Nucleus accumbens (tissue), 56 donors: ENCODE results near the gene IQGAP3.
"Not testable (repeated sequence)": the region's sequence is repeated elsewhere in the genome, so short reads cannot be mapped to it uniquely, and the experiment has no call there.

Experiments
- DNase-seq, 56 donors: peaks; one replicate each; lab custom pipeline; 2025; lab: John Stamatoyannopoulos, UW

Gene IQGAP3

DNA sequence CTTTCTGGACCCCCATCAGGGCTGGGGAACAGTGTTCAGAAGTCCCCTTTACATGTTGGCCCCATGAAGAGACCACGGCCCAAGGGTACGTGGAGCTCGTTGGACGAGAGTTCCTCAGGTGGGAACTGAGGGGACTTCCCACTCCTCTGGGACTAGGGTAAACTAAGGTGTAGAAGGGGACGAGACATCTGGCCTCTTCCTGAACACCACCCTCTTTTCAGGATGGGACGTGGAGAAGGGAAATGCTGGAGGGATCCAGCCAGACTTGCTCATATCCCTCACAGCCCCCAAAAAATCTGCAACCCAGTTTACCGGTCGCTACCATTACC is 21.3 kb upstream of the IQGAP3 start:
- DNase-seq = no peak

DNA sequence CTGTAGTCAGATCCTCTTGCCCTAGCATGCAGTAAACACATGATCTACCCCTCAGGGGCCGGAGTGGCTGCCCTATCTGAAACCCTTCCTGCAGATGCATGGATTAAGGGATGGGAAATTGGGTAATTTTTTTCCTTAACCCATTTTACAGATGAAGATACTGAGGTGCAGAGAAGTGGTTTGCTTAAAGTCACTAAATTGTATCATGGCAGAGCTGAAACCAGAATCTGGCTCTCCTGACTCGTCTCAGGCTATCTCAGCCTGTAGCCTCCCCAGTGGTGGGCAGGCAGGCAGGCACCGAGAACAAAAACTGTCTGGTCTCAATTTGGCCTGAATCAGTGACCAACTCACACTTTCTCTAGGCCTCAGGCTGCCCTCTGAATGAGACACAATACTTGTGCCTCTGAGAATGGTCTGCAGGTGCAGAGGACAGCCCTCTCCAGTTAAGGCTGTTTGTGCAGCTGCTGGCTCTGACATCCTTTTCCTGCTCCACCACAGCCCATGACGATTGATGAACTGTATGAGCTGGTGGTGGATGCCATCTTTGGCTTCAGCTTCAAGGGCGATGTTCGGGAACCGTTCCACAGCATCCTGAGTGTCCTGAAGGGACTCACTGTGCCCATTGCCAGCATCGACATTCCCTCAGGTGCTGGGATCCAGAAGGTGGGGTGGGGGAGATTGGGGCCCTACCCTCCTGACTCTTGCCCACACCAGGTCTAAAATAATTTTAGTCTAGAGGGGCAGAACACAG is 20.7 kb upstream of the IQGAP3 start:
- DNase-seq = no peak

DNA sequence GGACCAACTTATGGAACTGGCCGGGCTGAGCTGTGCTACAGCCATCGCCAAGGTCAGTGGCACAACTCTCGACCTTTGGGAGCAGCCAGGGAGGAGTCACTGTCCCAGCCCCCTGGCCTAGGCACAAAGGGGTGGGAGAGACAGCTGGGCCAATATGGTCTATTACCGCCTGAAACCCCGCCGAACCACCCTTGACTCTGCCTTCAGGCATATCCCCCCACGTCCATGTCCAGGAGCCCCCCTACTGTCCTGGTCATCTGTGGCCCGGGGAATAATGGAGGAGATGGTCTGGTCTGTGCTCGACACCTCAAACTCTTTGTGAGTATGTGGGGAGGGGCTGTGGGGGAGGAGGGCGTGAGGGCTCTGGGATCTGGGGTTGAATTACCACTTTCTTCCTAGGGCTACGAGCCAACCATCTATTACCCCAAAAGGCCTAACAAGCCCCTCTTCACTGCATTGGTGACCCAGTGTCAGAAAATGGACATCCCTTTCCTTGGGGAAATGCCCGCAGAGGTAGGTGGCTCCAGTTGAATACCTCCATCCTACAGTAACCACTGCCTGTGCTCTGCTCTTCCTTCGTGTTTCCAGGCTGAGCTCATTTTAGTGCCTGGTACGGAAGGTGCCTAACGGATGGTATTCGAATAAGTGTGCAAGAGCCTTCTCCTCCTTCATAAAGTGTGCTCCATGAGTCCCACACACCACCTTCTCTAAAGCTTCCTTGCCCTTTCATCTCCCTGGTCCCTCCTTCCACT is 20.0 kb upstream of the IQGAP3 start:
- no peak for DNase-seq

DNA sequence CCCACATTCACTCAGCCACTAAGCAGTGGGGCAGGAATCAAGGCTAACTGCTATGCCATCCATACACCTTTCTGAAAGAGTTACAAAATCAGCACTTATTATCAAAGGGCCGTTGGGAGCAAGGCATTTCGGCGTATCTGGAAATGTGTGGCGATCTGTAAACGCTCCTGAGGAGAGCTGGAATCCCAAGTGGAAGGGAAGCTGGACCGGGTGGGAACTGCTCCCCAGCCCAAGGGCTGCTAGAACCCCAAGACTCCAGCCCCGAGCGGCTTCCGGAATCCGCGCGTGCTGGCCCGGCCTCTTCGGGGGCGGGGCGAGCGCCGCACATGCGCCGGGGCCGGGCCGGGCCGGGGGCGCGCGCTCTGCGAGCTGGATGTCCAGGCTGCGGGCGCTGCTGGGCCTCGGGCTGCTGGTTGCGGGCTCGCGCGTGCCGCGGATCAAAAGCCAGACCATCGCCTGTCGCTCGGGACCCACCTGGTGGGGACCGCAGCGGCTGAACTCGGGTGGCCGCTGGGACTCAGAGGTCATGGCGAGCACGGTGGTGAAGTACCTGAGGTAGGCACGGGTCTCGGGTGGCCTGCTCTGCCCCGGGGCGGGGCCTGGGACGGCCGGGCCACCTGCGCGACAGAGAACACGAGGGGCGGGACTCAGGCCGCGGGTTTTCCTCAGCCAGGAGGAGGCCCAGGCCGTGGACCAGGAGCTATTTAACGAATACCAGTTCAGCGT is 19.2 kb upstream of the IQGAP3 start, which contains the start of gene NAXE:
Gene NAXE, plus strand, starts transcription at position 345 of the 726 bp plus-strand sequence. Its CDS starts 29 bp downstream, at position 374.
- DNase-seq = peak in 52 of 56 donors; percentile 20 to 83 (median 68)

DNA sequence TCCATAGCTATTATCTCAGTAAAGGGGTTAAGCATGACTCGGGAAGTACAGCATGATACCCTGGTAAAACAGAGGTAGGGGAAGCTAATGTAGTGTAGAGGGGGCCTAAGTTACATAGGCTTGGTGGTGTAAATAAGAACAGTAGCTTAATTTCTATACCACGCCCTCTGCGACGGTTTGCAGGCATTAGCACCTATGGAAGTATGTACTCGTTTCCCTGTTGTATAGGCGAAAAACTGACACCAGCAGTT is 18.7 kb upstream of the IQGAP3 start:
- DNase-seq = peak in 1 of 56 donors; percentile 54

DNA sequence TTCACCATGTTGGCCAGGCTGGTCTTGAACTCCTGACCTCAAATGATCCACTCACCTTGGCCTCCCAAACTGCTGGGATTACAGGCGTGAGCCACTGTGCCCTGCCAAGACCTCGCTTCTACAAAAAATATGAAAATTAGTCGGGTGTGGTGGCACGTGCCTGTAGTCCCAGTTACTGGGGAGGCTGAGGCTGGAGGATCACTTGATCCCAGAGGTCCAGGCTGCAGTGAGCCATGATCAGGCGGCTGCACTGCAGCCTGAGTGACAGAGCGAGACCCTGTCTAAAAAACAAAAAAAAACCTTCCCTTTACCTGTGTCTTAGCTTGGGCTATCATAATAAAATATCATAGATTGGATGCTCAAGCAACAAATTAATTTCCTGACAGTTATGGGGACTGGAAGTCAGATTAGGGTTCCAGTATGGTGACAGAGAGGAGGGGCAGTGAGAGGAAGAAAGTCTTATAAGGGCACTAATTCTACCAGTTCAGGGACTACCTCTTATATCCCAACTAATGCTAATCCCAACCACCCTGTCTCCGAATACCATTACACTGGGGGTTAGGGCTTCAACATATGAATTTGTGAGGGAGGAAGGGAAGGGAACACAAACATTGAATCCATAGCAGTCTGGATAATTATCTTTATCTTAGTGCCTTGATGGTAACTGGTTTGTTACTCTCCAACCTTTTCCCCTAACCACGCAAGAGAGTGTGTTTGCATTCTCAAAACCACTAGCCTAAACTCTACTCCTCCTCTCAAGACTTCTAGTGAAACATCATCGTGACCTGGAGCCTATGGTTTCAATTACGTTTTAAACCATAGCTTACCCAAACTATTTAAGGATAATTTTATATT is 18.2 kb upstream of the IQGAP3 start:
- no peak for DNase-seq

DNA sequence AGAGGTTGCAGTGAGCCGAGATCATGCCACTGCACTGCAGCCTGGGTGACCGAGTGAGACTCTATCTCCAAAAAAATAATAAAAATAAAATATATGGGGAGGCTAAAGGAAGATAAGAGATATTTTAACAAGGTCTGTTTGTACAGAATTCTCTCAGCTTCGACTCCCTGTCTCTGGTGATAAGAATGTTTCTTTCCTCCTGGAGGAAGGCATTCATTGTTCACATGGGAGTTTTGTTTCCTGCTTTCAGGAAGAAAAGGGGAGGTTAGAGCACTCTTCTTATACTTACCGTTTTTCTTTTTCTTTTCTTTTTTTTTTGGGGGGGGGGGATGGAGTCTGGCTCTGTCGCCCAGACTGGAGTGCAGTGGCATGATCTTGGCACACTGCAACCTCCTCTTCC is 17.2 kb upstream of the IQGAP3 start:
- DNase-seq = no peak

DNA sequence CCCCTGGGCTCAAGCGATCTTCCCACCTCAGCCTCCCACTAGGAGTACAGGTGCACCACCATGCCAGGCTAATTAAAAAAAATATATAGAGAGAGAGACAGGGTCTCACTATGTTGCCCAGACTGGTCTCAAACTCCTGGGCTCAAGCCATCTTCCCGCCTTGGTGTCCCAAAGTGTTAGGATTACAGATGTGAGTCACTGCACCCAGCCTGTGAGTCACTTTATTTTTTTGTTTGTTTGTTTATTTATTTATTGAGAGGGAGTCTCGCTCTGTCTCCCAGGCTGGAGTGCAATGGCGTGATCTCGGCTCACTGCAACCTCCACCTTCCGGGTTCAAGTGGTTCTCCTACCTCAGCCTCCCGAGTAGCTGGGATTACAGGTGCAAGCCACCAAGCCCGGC is 15.6 kb upstream of the IQGAP3 start:
- not testable (repeated sequence) for DNase-seq

DNA sequence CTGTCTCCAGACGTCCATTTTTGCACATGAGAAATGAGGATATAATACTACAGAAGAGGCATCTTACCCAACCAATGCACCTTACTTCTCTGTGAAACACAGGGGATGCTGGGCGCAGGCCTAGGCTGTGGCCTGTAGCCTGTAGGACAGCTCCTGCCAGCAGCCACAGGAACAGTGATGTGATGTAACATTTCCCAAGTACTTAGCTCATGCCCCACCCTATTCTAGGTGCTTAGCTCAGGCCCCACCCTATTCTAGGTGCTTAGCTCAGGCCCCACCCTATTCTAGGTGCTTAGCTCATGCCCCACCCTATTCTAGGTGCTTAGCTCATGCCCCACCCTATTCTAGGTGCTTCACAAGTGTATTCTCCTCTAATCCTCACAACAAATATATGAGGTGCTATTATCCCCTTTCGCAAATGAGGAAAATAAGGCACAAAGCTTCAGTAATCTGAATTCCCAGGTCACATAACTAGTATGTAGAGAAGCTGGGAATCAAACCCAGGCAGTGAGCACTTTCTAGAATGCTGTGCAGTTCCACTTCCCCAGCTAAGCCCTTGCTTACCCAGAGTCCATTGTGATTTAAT is 14.6 kb upstream of the IQGAP3 start:
- DNase-seq = no peak

DNA sequence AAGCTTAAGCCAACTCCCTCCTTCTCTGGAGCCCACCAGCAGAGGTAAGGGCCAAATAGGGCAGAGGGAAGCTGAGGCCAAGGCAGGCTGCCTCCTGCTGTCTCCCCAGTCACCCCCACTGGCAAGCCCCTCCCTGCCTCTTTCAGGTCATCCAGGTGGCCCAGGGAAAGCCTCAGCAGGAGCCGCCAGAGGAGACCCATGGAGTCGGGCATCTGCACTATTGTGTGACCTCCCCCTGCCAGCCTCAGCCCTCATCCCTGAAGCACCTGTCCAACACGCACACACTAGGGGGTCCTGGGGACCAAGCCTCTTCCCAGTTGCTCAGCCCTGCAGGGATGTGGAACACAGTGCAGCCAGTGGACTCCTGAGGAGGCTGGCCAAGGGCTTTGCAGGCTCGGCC is 14.0 kb upstream of the IQGAP3 start:
- no peak for DNase-seq

DNA sequence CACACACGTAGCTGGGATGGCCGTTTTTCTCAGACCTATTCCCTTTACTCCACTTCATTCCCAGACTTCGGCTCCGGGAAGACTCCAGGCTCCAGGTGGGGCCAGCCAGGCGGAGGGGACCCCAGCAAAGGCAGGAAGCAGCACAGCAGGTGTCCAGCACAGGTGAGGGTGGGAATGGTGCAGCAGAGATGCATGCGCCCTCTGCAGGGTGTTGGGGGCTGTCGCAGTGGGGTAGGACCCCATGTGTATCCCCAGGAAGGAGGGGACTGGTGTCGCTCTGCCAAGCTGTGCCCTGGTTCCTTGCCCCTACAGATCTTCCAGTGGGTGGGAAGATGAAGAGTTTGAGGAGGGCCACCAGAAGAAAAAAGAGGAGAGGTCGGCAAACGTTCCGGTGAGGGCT is 12.4 kb upstream of the IQGAP3 start:
- DNase-seq = no peak

DNA sequence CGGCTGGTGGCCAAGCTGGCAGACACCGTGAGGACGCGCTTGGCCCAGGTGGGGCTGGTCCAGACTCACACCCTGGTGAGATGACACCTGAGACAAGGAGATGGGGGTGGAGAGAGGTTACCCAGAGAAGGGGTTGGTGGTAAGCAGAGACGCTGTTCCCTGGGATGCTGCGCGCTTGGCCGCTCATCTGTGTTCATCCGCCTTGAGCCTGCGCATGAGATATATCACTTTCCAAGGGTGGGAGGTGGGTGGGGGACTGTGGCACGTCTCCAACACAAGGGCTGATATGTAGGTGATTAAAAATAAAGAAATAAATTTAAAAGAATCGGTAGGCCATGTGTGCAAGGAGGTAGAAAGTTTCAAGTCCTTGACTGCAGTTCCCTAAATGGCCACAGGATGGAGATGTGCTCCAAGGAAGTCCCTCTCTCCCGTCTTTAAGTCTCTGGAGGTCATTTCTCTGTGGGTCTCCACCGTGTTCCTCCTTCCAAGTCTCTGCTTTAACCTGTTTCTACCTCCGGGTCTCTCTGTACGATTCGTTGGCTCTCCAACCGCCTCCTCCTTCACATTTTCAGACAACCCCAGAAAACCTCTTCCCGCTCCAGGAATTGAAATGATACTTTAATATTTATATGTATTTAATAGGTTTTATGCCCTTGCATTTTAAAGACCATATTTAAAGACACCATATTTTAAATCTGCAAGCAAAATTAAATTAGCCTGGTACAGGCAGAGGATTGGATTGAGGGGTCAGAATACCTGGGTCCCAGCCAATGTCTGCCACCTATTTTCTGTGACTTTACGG is 11.7 kb upstream of the IQGAP3 start:
- peak in 47 of 56 donors; percentile 7 to 85 (median 37) for DNase-seq

DNA sequence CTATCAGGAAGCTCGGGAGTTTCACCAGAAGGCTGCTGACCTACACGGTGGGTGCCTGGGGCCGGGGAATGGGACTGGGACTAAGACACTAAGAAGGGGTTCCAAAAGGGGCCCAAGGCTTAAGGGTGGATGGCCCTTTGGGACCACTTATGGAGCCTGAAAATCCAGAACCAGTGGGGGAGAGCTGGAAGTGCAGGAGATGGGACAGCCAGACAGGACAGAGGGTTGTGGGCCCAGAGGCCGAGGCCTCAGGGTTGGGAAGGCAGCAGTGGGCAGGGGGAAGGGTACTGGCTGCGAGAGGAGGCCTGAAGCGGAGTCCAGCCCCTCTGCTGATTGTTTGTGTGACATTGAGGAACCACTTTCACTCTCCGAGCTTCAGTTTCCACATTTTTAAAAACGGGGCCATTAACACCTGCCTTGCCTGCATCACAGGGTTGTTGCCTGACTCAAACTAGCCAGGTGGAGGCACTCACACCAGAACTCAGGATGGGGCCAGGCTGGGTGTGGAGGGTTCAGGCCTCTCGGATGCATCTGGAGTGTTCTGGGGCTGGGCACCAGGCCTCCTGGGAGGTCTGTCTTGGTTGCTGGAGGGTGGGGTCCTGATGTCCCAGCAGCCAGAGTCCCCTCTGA is 10.1 kb upstream of the IQGAP3 start:
- DNase-seq = no peak

DNA sequence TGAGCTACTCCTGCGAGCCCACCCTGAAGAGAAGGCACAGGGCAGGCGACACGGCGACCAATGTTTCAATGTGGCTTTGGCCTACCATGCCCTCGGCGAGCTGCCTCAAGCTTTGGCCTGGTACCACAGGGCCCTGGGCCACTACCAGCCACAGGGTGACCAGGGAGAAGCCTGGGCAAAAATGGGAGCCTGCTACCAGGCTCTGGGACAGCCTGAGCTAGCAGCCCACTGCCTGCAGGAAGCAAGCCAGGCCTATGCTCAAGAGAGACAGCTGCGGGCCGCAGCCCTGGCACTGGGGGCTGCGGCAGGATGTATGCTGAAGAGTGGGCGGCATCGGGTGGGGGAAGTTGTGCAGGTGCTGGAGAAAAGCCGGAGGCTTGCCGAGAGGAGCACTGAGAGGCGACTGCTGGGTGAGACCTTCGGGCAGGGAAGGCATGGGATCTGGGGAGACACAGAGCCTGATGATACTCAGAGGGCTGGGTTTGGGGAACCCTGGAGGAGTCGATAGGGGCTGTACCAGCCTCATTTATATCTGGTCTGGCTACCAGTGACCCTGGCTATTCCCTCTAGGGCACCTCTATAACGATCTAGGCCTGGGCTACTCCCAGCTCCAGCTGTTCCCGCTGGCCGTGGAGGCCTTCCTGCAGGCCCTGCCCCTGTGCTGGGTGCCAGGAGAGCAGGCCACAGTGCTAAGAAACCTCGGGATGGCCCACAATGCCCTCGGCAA is 9.5 kb upstream of the IQGAP3 start:
- DNase-seq = peak in 1 of 56 donors; percentile 3

DNA sequence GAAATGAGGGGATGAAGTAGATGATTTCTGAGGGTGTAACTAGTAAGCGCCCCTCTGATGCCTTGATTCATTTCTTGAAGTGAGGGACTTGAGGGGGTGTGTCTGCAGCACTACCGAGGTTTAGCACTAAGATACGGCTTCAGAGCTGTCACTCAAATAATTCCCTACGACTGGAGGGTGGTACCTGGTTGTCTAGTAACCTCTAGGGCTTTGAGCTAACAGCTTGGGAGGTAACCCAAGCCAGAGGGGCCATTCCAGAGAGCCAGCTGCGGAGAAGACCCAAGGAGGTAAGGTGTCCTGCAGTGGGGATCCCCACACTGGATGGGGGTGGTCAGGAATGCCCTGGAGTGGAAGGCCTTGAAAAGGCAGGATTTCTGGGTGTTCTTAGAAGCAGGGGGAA is 7.1 kb upstream of the IQGAP3 start, which contains the start of gene TTC24:
Gene TTC24, plus strand, starts transcription at position 252 of the 400 bp plus-strand sequence. CDS start 1,642 bp downstream, outside the sequence.
- DNase-seq = no peak

DNA sequence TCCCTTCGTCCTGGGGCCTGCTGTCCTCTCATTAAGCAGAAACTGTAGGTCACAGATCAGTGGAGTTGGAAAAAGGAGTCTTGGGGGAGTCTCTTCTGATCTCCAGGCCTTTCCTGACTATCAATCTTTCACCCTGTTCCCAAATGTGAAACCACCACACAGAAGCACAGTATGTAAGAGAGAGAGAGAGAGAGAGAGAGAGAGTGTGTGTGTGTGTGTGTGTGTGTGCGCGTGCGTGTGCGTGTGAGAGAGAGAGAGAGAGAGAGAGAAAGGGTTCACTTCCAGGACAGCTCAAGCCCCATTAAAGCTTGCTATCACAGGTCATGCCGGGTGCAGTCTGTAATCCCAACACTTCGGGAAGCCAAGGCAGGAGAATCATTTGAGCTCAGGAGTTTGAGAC is 5.7 kb upstream of the IQGAP3 start:
- no peak for DNase-seq

DNA sequence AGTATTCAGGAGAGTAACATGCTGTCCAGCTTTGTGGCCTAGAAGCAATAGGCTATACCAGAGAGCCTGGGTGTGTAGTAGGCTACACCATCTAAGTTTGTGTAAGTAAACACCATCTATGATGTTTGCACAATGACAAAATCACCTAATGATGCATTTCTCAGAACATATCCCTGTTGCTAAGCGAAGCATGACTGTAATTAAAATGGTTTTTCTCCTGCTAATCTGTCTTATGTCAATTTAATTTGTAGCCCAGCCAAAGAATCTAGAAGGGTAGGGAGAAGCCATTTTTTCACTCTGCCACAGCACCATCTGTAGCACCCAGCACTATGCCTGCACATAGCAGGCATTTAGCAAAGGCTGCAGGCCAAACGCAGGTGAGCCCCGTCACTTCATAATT is 5.2 kb upstream of the IQGAP3 start:
- DNase-seq = no peak

DNA sequence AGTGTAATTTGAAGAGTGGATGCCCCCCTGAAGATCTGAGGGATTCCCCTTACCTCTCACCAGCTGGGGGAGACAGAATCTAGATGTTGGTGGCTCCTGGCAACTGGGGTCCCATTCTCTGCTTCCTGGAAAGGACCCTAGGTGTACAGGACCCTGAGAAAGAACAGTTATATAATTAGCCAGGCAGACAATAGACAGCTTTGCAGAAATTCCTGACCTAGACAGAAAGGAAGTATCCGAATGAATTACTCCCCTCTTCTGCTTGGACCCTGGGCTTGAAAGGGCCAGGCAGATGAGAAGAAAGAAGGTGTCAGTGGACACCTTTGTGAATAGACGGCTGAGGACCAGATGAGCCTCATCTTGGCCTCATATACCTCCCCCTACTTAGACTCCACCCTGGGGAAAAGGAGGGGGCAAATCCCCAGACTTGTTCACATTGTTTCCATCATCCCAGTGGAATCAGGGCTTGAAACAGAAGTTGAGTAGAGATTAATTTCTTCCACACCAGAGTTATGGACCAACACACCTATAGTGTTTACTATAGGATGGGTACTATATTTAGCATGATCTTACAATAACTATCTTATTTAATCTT is 1.8 kb upstream of the IQGAP3 start:
- DNase-seq = no peak
